Heart left ventricle (tissue), 16 donors: ENCODE data around the gene CHIT1. TPM values are rescaled to one million over a fixed set of nuclear protein-coding genes. Genes with fewer than 3 reads are reported as not detected.
A peak's percentile ranks its signal among the peaks of the same experiment; 100 is the strongest.

Experiments
- ATAC-seq, 4 donors: fragments of 200-7000 bp; cut with Tn5 transposase; one replicate each; pipeline ENCODE4 v1.9.1; 2020 to 2022; ENCODE audit warnings: moderate library complexity in 4 of 4, mild to moderate bottlenecking in 3 of 4, moderate number of reproducible peaks in 1 of 4
- DNase-seq, 5 donors: peaks; one replicate each; pipeline ENCODE4 v3.0.0-alpha.2; 2020
- H3K27ac ChIP-seq, 12 donors: fragments of 200-600 bp; sonication (generic) in 4 of 12; one replicate each; pipeline versions ENCODE4 v1.5.0 to v1.8.0; 2016 to 2022; ENCODE audit warnings: mild to moderate bottlenecking in 2 of 12
- H3K27me3 ChIP-seq, 9 donors: fragments of 200-600 bp; sonication (generic) in 2 of 9; one replicate each; pipeline versions ENCODE4 v1.5.1 to v1.8.0; 2016 to 2022; ENCODE audit warnings: mild to moderate bottlenecking in 3 of 9
- H3K36me3 ChIP-seq, 9 donors: fragments of 200-600 bp; sonication (generic) in 2 of 9; one replicate each; pipeline versions ENCODE4 v1.5.0 to v1.8.0; 2018 to 2022; ENCODE audit warnings: mild to moderate bottlenecking in 2 of 9
- H3K4me1 ChIP-seq, 12 donors: fragments of 200-600 bp; sonication (generic) in 4 of 12; one replicate each; pipeline versions ENCODE4 v1.5.0 to v1.8.0; 2016 to 2022; ENCODE audit warnings: mild to moderate bottlenecking in 3 of 12
- H3K4me3 ChIP-seq, 12 donors: fragments of 200-600 bp; sonication (generic) in 4 of 12; one replicate each; pipeline versions ENCODE4 v1.5.0 to v1.8.0; 2017 to 2022; ENCODE audit warnings: mild to moderate bottlenecking in 9 of 12, moderate library complexity in 4 of 12
- H3K9me3 ChIP-seq, 12 donors: fragments of 200-600 bp; sonication (generic) in 4 of 12; one replicate each; pipeline versions ENCODE4 v1.5.0 to v1.8.0; 2016 to 2022; ENCODE audit warnings: mild to moderate bottlenecking in 1 of 12
- POLR2A ChIP-seq, 2 donors: fragments of 450-650 bp; IDR thresholded peaks; one replicate each; pipeline ENCODE4 v1.6.1; 2017; ENCODE audit warnings: antibody characterized with exemption in 2 of 2, mild to moderate bottlenecking in 2 of 2, moderate library complexity in 2 of 2
- WGBS, 4 donors: extraction: QIAGEN DNeasy Blood & Tissue Kit in 2 of 4; methylation state at CpG; one replicate each; pipeline versions ENCODE4 v1.1.5 to v1.1.7; 2013 to 2018; 5-methylcytosine and 5-hydroxymethylcytosine counted together
- intact Hi-C, 10 donors: fragments of 100-400 bp; cut with DNase I; formaldehyde crosslinking; loops; one replicate each; pipeline versions ENCODE4 v1.11.1 to v1.14.2; 2022
- polyA plus RNA-seq, 2 donors: library from polyadenylated mRNA; stranded (reverse); fragments of 200-250 nt; gene quantifications; one replicate each; pipeline ENCODE4 v1.2.3, GENCODE V29; 2013
- total RNA-seq, 9 donors: library from RNA; depleted of rRNA in 2 of 9; stranded (reverse); fragments of >200 nt in 2 of 9; fragmentation: NEBNext Ultra II Directional in 3 of 9; extraction: Animal tissue kit (Norgen Biotek cat#: 25700) in 3 of 9; gene quantifications; one replicate each; pipeline versions ENCODE4 v1.1.0 to v1.2.4, GENCODE V29; 2016 to 2023
- TF ChIP-seq, protein P1 (sequence below), 12 donors: fragments of 200-600 bp; sonication (generic) in 4 of 12; IDR thresholded peaks; one replicate each; pipeline versions ENCODE4 v1.5.0 to v1.8.0; 2018 to 2022; ENCODE audit warnings: antibody characterized with exemption in 12 of 12, mild to moderate bottlenecking in 5 of 12
- donor health status: ischemic (EF 13 %, LVEDD 7.1; RV severe dilation, severe dysfunction).
- donor health status: healthy with polysubstance abuse.
- donor health status: DM: no; HTN: yes; CAD: no.
- donor health status: DM: no; HTN: no; CAD: no.
- donor health status: ischemic (EF 25% LVEDD 6.9; RV normal size, moderate dysfunction).
- donor health status: ischemic (EF 25% LVEDD 5.7; RV mildly dilated, moderate dysfunction).
- donor health status: healthy.
- donor health status: DM: yes; HTN: yes; CAD: no.
- donor health status: ischemic (EF 35%, LVEDD 5.7; RV mildly dilated, moderate dysfunction).
- donor health status: nonischemic (EF 11% LVEDD 7.7; RV severe dilation, severe dysfunction).
- donor health status: DM: yes; HTN: yes; CAD: no.
- donor health status: PGD.
- donor health status: ischemic (EF 29% LVEDD 5.4; RV normal size, mild dysfunction).
- donor health status: nonischemic (EF 23%, LVEDD 6.1; RV moderate dilation, normal function).

CHIT1 gene
- total and polyA plus RNA-seq, 11 donors = 0.05 to 1.7 (median 0.22) TPM; not detected in 6

DNA sequence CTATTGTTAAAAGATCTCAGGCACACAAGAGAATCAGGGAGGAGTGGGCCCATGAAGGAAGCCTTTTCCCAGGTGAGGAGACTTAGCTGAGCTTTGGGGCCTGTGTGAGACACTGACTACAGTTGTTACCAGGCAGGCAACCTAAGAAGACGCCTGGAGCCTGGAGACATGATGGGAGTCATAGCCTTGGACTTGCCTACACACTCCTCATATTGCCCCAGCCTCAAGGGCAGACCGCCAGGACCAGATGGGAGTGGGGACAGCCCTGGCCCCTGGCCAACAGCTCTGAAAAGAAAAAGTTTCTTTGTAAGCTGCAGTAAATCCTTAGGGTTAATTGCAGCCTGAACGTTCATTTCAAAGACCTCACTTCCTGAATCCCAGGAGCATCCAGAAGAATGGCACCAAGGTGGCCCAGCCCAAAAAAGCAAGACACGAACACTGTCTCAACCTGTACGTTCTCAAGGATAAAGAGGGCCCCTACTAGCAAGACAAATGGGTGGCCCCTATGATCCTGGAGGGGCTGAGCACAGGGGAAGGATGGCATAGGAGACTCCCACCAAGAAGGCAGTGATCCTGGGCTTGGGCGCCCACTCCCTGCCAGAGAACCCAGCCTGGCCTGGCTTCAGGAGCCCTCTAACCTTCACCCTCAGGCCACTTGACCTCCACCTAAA, 42.6 kb upstream of the CHIT1 start:
- intact Hi-C loops = loop anchor here (2.0 to 10.0 kb wide), 12 partner anchors 35 to 433 kb away; partner anchors contain the start of gene BTG2 (in 3 of the 10)
- H3K36me3 ChIP-seq = no peaks in the 10 kb centered on the region
- no peak for TF ChIP-seq POLR2A (IDR thresholded peaks at IDR 0.05)
- TF ChIP-seq, protein P1, sequence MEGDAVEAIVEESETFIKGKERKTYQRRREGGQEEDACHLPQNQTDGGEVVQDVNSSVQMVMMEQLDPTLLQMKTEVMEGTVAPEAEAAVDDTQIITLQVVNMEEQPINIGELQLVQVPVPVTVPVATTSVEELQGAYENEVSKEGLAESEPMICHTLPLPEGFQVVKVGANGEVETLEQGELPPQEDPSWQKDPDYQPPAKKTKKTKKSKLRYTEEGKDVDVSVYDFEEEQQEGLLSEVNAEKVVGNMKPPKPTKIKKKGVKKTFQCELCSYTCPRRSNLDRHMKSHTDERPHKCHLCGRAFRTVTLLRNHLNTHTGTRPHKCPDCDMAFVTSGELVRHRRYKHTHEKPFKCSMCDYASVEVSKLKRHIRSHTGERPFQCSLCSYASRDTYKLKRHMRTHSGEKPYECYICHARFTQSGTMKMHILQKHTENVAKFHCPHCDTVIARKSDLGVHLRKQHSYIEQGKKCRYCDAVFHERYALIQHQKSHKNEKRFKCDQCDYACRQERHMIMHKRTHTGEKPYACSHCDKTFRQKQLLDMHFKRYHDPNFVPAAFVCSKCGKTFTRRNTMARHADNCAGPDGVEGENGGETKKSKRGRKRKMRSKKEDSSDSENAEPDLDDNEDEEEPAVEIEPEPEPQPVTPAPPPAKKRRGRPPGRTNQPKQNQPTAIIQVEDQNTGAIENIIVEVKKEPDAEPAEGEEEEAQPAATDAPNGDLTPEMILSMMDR (IDR thresholded peaks at IDR 0.05) = no peak
- DNase-seq (no peak), ATAC-seq (no peak)
- 67 to 81% (median 77%) methylated on average over 6 of the region's 6 CpGs for WGBS, 4 donors
- peaks cover 0 to 73% (median 48%) of the 10 kb centered on the region in 12 donors for H3K4me1 ChIP-seq
- peak overlapping the region in 1 of 12 donors; percentile 96 for H3K27ac ChIP-seq
- H3K27me3 ChIP-seq = no peaks in the 10 kb centered on the region
- H3K9me3 ChIP-seq = no peaks in the 10 kb centered on the region
- no peak overlapping the region for H3K4me3 ChIP-seq

DNA sequence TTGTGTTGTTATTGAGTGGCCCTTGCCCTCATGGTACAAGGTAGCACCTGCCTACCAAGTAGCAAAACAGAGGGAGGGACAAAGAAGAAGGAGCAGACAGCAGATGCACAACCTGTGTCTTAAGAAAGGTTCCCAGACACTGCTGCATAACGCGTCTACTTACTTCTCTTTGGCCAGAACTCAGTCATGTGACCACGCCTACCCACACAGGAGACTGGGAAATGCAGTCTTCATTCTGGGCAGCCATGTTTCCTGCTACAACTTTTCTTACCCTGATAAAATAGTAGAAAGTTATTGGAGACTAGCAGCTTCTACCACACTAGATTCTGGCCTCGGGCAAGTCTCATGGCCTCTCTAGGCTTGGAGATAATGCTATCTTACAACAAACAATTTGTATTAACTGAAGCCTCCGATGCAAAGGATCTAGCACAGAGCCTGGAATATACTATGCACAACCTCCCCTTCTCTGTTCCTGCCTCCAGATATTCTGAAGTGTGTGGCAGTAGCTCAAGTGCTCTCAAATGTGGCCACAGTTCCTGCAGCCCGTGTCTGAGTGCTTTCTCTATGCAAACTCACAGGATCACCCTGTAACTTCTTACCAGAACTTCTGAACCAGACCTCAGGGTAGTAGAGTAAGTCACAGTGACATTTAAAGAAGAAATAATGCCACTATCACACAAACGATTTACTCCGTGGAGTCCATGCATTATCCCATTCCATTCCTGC, 41.7 kb upstream of the CHIT1 start:
- H3K27me3 ChIP-seq = no peaks in the 10 kb centered on the region
- no peaks in the 10 kb centered on the region for H3K36me3 ChIP-seq
- DNase-seq (peak in 4 of 5 donors; percentile 68 to 74 (median 72)), ATAC-seq (peak in 1 of 4 donors; percentile 36)
- TF ChIP-seq, protein P1 (IDR thresholded peaks at IDR 0.05) = no peak
- TF ChIP-seq POLR2A (IDR thresholded peaks at IDR 0.05) = no peak
- no peaks in the 10 kb centered on the region for H3K9me3 ChIP-seq
- H3K4me1 ChIP-seq = peaks cover 0 to 64% (median 42%) of the 10 kb centered on the region in 12 donors
- no peak overlapping the region for H3K4me3 ChIP-seq
- WGBS, 4 donors = 31 to 46% (median 35%) methylated on average over 8 of the region's 8 CpGs
- intact Hi-C loops = loop anchor here in 8 of 10 donors (2.0 to 10.0 kb wide), 6 partner anchors 36 to 434 kb away; partner anchors contain the start of gene BTG2 (in 3 of the 8)
- H3K27ac ChIP-seq = peak overlapping the region in 1 of 12 donors; percentile 24

DNA sequence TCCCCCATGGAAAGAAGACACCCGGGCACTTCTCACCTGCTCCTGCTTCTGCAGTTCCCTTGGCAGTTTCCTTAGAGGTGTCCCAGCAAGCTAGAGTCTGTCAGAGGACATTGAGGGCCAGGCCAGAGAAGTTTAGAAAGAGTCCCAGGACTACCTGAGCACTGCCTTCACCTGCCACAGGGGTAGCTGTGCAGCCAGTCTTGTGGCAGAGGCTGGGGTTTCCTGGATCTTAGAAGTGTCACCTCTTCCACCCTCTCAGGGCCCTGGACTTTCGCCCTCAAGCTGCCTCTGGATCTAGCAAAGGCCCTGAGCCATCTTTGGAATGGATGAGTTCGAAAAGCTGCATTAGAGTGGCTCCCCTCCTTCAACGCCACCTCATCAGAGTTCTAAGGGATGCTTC, 41.0 kb upstream of the CHIT1 start:
- Histone ChIP-seq H3K4me1 (peaks cover 0 to 57% (median 36%) of the 10 kb centered on the region in 12 donors), H3K9me3 (no peaks in the 10 kb centered on the region), H3K27me3 (no peaks in the 10 kb centered on the region), H3K4me3 (no peak overlapping the region), H3K36me3 (no peaks in the 10 kb centered on the region), H3K27ac (no peak overlapping the region)
- intact Hi-C loops = loop anchor here in 8 of 10 donors (2.0 to 10.0 kb wide), 6 partner anchors 37 to 434 kb away; partner anchors contain the start of gene BTG2 (in 3 of the 8)
- DNase-seq = no peak
- TF ChIP-seq POLR2A (IDR thresholded peaks at IDR 0.05) = no peak
- TF ChIP-seq, protein P1 (IDR thresholded peaks at IDR 0.05) = no peak
- no peak for ATAC-seq
- WGBS, 4 donors = 82 to 89% (median 87%) methylated on average over 4 of the region's 4 CpGs

DNA sequence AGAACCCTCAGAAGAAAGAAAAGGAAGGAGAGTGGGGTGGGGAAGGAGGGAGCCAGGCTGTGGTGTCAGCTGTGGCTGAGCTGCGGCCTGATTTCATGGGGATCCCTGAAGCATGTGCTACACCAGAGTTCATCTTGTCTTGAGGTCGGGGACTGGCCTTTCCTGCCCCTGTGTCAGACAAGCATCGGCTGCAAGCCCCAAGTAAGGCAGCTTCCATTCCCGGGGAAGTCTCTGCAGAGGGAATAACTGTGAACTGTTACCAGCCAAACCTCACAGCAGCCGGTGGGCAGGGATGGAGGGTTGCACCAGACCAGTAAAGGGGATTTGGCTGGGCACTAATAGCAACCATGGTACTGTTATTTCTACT, 40.2 kb upstream of the CHIT1 start:
- H3K27ac ChIP-seq = no peak overlapping the region
- no peak for ATAC-seq
- 63 to 78% (median 68%) methylated on average over 5 of the region's 5 CpGs for WGBS, 4 donors
- H3K4me3 ChIP-seq = no peak overlapping the region
- TF ChIP-seq, protein P1 (IDR thresholded peaks at IDR 0.05) = no peak
- TF ChIP-seq POLR2A (IDR thresholded peaks at IDR 0.05) = no peak
- peaks cover 0 to 49% (median 28%) of the 10 kb centered on the region in 12 donors for H3K4me1 ChIP-seq
- intact Hi-C loops = loop anchor here in 9 of 10 donors (1.0 to 10.0 kb wide), 9 partner anchors 38 to 435 kb away; partner anchors contain the start of gene BTG2 (in 3 of the 9)
- no peaks in the 10 kb centered on the region for H3K36me3 ChIP-seq
- H3K27me3 ChIP-seq = no peaks in the 10 kb centered on the region
- no peak for DNase-seq
- H3K9me3 ChIP-seq = no peaks in the 10 kb centered on the region
